ENCODE results near the gene PTPN3.

Gene PTPN3

GRCh38 chr9:109460576-109460975 is 37.5 kb downstream of the PTPN3 start:
- Histone ChIP-seq H3K9me3 (ENCODE audit: insufficient read depth, low read depth, low read length) (no peaks in the 10 kb centered on the region), H3K4me3 (ENCODE audit: low read length) (no peak overlapping the region), H3K36me3 (ENCODE audit: insufficient read depth, low read length) (no peaks in the 10 kb centered on the region), H3K27me3 (ENCODE audit: insufficient read depth, low read length) (no peaks in the 10 kb centered on the region), H3K9ac (ENCODE audit: low read depth, low read length) (no peak overlapping the region), H3K4me1 (ENCODE audit: insufficient read depth, low read length) (no peaks in the 10 kb centered on the region), H3K27ac (ENCODE audit: low read depth, low read length) (no peak overlapping the region)
- 95% methylated on average over 6 of the region's 6 CpGs for WGBS

GRCh38 chr9:109459423-109459822 is 38.7 kb downstream of the PTPN3 start:
- no peak overlapping the region for H3K27ac ChIP-seq (ENCODE audit: low read depth, low read length)
- H3K27me3 ChIP-seq (ENCODE audit: insufficient read depth, low read length) = no peaks in the 10 kb centered on the region
- 0 out of 2 replicates have a peak, but pooled peaks cover 8% of the 10 kb centered on the region for H3K4me1 ChIP-seq (ENCODE audit: insufficient read depth, low read length)
- H3K4me3 ChIP-seq (ENCODE audit: low read length) = no peak overlapping the region
- 92% methylated on average over 4 of the region's 4 CpGs for WGBS
- no peak overlapping the region for H3K9ac ChIP-seq (ENCODE audit: low read depth, low read length)
- H3K36me3 ChIP-seq (ENCODE audit: insufficient read depth, low read length) = no peaks in the 10 kb centered on the region
- H3K9me3 ChIP-seq (ENCODE audit: insufficient read depth, low read depth, low read length) = no peaks in the 10 kb centered on the region

- Histone ChIP-seq H3K36me3 (ENCODE audit: insufficient read depth, low read length) (no peaks in the 10 kb centered on the region), H3K27ac (ENCODE audit: low read depth, low read length) (no peak overlapping the region), H3K4me1 (ENCODE audit: insufficient read depth, low read length) (0 out of 2 replicates have a peak, but pooled peaks cover 8% of the 10 kb centered on the region), H3K9ac (ENCODE audit: low read depth, low read length) (no peak overlapping the region), H3K4me3 (ENCODE audit: low read length) (no peak overlapping the region), H3K9me3 (ENCODE audit: insufficient read depth, low read depth, low read length) (no peaks in the 10 kb centered on the region), H3K27me3 (ENCODE audit: insufficient read depth, low read length) (no peaks in the 10 kb centered on the region)
- 91% methylated on average over 7 of the region's 8 CpGs for WGBS
These were observed 39.5 kb downstream of the PTPN3 start for GRCh38 chr9:109458453-109459211.

- H3K27ac ChIP-seq (ENCODE audit: low read depth, low read length) = no peak overlapping the region
- no peak overlapping the region for H3K9ac ChIP-seq (ENCODE audit: low read depth, low read length)
- H3K36me3 ChIP-seq (ENCODE audit: insufficient read depth, low read length) = no peaks in the 10 kb centered on the region
- no peaks in the 10 kb centered on the region for H3K27me3 ChIP-seq (ENCODE audit: insufficient read depth, low read length)
- no peaks in the 10 kb centered on the region for H3K9me3 ChIP-seq (ENCODE audit: insufficient read depth, low read depth, low read length)
- WGBS = 94% methylated on average over 7 of the region's 7 CpGs
- no peak overlapping the region for H3K4me3 ChIP-seq (ENCODE audit: low read length)
- 0 out of 2 replicates have a peak, but pooled peaks cover 12% of the 10 kb centered on the region for H3K4me1 ChIP-seq (ENCODE audit: insufficient read depth, low read length)
These were observed 41.3 kb downstream of the PTPN3 start for GRCh38 chr9:109456811-109457210.

- no peaks in the 10 kb centered on the region for H3K36me3 ChIP-seq (ENCODE audit: insufficient read depth, low read length)
- no peaks in the 10 kb centered on the region for H3K27me3 ChIP-seq (ENCODE audit: insufficient read depth, low read length)
- H3K27ac ChIP-seq (ENCODE audit: low read depth, low read length) = no peak overlapping the region
- 0 out of 2 replicates have a peak, but pooled peaks cover 12% of the 10 kb centered on the region for H3K4me1 ChIP-seq (ENCODE audit: insufficient read depth, low read length)
- H3K4me3 ChIP-seq (ENCODE audit: low read length) = no peak overlapping the region
- 81% methylated on average over 11 of the region's 11 CpGs for WGBS
- no peak overlapping the region for H3K9ac ChIP-seq (ENCODE audit: low read depth, low read length)
- no peaks in the 10 kb centered on the region for H3K9me3 ChIP-seq (ENCODE audit: insufficient read depth, low read depth, low read length)
These were observed 42.2 kb downstream of the PTPN3 start for GRCh38 chr9:109455861-109456260.

GRCh38 chr9:109455391-109455790 is 42.7 kb downstream of the PTPN3 start:
- Histone ChIP-seq H3K27ac (ENCODE audit: low read depth, low read length) (no peak overlapping the region), H3K4me1 (ENCODE audit: insufficient read depth, low read length) (0 out of 2 replicates have a peak, but pooled peaks cover 12% of the 10 kb centered on the region), H3K9ac (ENCODE audit: low read depth, low read length) (no peak overlapping the region), H3K4me3 (ENCODE audit: low read length) (no peak overlapping the region), H3K27me3 (ENCODE audit: insufficient read depth, low read length) (no peaks in the 10 kb centered on the region), H3K9me3 (ENCODE audit: insufficient read depth, low read depth, low read length) (no peaks in the 10 kb centered on the region), H3K36me3 (ENCODE audit: insufficient read depth, low read length) (no peaks in the 10 kb centered on the region)
- 92% methylated on average over 7 of the region's 7 CpGs for WGBS

- H3K4me1 ChIP-seq (ENCODE audit: insufficient read depth, low read length) = 0 out of 2 replicates have a peak, but pooled peaks cover 12% of the 10 kb centered on the region
- H3K27ac ChIP-seq (ENCODE audit: low read depth, low read length) = no peak overlapping the region
- no peak overlapping the region for H3K9ac ChIP-seq (ENCODE audit: low read depth, low read length)
- no peaks in the 10 kb centered on the region for H3K36me3 ChIP-seq (ENCODE audit: insufficient read depth, low read length)
- no peaks in the 10 kb centered on the region for H3K9me3 ChIP-seq (ENCODE audit: insufficient read depth, low read depth, low read length)
- WGBS = 83% methylated on average over 5 of the region's 5 CpGs
- H3K27me3 ChIP-seq (ENCODE audit: insufficient read depth, low read length) = no peaks in the 10 kb centered on the region
- H3K4me3 ChIP-seq (ENCODE audit: low read length) = no peak overlapping the region
These were observed 43.4 kb downstream of the PTPN3 start for GRCh38 chr9:109454601-109455155.

- H3K9ac ChIP-seq (ENCODE audit: low read depth, low read length) = no peak overlapping the region
- H3K27me3 ChIP-seq (ENCODE audit: insufficient read depth, low read length) = no peaks in the 10 kb centered on the region
- no peaks in the 10 kb centered on the region for H3K36me3 ChIP-seq (ENCODE audit: insufficient read depth, low read length)
- 0 out of 2 replicates have a peak, but pooled peaks cover 12% of the 10 kb centered on the region for H3K4me1 ChIP-seq (ENCODE audit: insufficient read depth, low read length)
- H3K9me3 ChIP-seq (ENCODE audit: insufficient read depth, low read depth, low read length) = no peaks in the 10 kb centered on the region
- no peak overlapping the region for H3K27ac ChIP-seq (ENCODE audit: low read depth, low read length)
- H3K4me3 ChIP-seq (ENCODE audit: low read length) = no peak overlapping the region
These were observed 44.1 kb downstream of the PTPN3 start for GRCh38 chr9:109454041-109454440.

GRCh38 chr9:109453210-109453842 is 44.8 kb downstream of the PTPN3 start:
- Histone ChIP-seq H3K36me3 (ENCODE audit: insufficient read depth, low read length) (no peaks in the 10 kb centered on the region), H3K27me3 (ENCODE audit: insufficient read depth, low read length) (no peaks in the 10 kb centered on the region), H3K9ac (ENCODE audit: low read depth, low read length) (no peak overlapping the region), H3K4me3 (ENCODE audit: low read length) (no peak overlapping the region), H3K4me1 (ENCODE audit: insufficient read depth, low read length) (peaks cover 13% of the 10 kb centered on the region; the same call in 1 of the 2 replicates), H3K27ac (ENCODE audit: low read depth, low read length) (no peak overlapping the region), H3K9me3 (ENCODE audit: insufficient read depth, low read depth, low read length) (no peaks in the 10 kb centered on the region)
- WGBS = 90% methylated on average over 2 of the region's 3 CpGs

GRCh38 chr9:109452761-109453160 is 45.3 kb downstream of the PTPN3 start:
- no peak overlapping the region for H3K27ac ChIP-seq (ENCODE audit: low read depth, low read length)
- peaks cover 18% of the 10 kb centered on the region; the same call in 1 of the 2 replicates for H3K4me1 ChIP-seq (ENCODE audit: insufficient read depth, low read length)
- WGBS = 93% methylated on average over 3 of the region's 3 CpGs

GRCh38 chr9:109451311-109452025 is 46.6 kb downstream of the PTPN3 start:
- no peak overlapping the region for H3K27ac ChIP-seq (ENCODE audit: low read depth, low read length)
- H3K9me3 ChIP-seq (ENCODE audit: insufficient read depth, low read depth, low read length) = no peaks in the 10 kb centered on the region
- H3K4me1 ChIP-seq (ENCODE audit: insufficient read depth, low read length) = peaks cover 19% of the 10 kb centered on the region; the same call in 1 of the 2 replicates
- no peaks in the 10 kb centered on the region for H3K27me3 ChIP-seq (ENCODE audit: insufficient read depth, low read length)
- H3K4me3 ChIP-seq (ENCODE audit: low read length) = no peak overlapping the region
- H3K36me3 ChIP-seq (ENCODE audit: insufficient read depth, low read length) = no peaks in the 10 kb centered on the region
- 88% methylated on average over 8 of the region's 9 CpGs for WGBS
- no peak overlapping the region for H3K9ac ChIP-seq (ENCODE audit: low read depth, low read length)

More at GRCh38 chr9:109452761-109453160, 45.3 kb downstream of the PTPN3 start:
- Histone ChIP-seq H3K36me3 (ENCODE audit: insufficient read depth, low read length) (no peaks in the 10 kb centered on the region), H3K4me3 (ENCODE audit: low read length) (no peak overlapping the region), H3K9me3 (ENCODE audit: insufficient read depth, low read depth, low read length) (no peaks in the 10 kb centered on the region), H3K9ac (ENCODE audit: low read depth, low read length) (no peak overlapping the region), H3K27me3 (ENCODE audit: insufficient read depth, low read length) (no peaks in the 10 kb centered on the region)

All from HUES64 (cell line).